ENCODE results near the gene MRPL37. TPM values are rescaled to one million over a fixed set of nuclear protein-coding genes. Genes with fewer than 3 reads are reported as not detected.

Gene MRPL37
- total and polyA plus RNA-seq, 2 donors: 29.5 to 62.0 TPM

DNA sequence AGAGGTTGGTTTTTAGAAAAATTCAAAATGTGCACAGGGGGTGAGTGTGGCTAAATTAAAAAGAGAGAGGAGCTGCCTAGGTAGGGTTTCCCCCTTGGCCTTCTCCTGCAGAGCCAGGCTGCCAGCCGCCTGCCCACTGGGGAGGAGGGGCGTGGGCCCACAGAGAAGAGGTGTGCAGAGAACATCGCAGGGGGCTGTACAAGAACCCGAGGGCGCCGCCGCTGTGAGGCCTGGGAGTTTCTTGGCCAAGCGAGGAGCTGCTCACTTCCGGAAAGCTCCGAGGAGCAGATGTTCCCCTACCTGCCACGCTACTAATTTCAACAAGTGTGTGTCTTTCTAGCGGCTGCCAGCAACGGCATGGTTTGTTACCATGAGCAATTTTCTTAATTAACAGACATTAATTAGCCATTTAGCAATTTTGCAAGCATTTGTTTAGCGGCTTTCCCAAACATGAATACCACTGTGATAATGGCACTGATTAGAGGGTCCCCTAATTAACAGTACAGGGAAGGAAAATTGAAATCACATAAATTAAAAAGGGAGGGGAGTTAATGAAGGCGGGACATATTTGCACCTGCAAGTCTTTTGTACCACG, 59.7 kb downstream of the MRPL37 start:
- Histone ChIP-seq H3K4me1 (ENCODE audit: control insufficient read depth in 2 of 2, insufficient read depth in 2 of 2, low read length in 2 of 2) (peaks cover 0 to 3% of the 10 kb centered on the region in 2 donors), H3K4me3 (ENCODE audit: low read length in 2 of 2) (no peak overlapping the region), H3K9me3 (ENCODE audit: control insufficient read depth in 2 of 2, insufficient read depth in 1 of 2, low read length in 1 of 2) (no peaks in the 10 kb centered on the region), H3K36me3 (ENCODE audit: control insufficient read depth in 2 of 2, insufficient read depth in 2 of 2, low read length in 1 of 2) (peaks cover 65 to 70% of the 10 kb centered on the region in 2 donors), H3K27me3 (ENCODE audit: control insufficient read depth in 2 of 2, insufficient read depth in 1 of 2, low read length in 1 of 2) (no peaks in the 10 kb centered on the region), H3K27ac (ENCODE audit: low read depth in 1 of 2, low read length in 1 of 2) (no peak overlapping the region)
- DNase-seq (ENCODE audit: low read depth in 6 of 9, low spot score in 9 of 9): no peak
- WGBS: 96% methylated on average over 16 of the region's 16 CpGs

- Histone ChIP-seq H3K36me3 (ENCODE audit: control insufficient read depth in 2 of 2, insufficient read depth in 2 of 2, low read length in 1 of 2) (peaks cover 67 to 68% of the 10 kb centered on the region in 2 donors), H3K4me3 (ENCODE audit: low read length in 2 of 2) (no peak overlapping the region), H3K4me1 (ENCODE audit: control insufficient read depth in 2 of 2, insufficient read depth in 2 of 2, low read length in 2 of 2) (peaks cover 0 to 3% of the 10 kb centered on the region in 2 donors), H3K27ac (ENCODE audit: low read depth in 1 of 2, low read length in 1 of 2) (no peak overlapping the region), H3K9me3 (ENCODE audit: control insufficient read depth in 2 of 2, insufficient read depth in 1 of 2, low read length in 1 of 2) (no peaks in the 10 kb centered on the region), H3K27me3 (ENCODE audit: control insufficient read depth in 2 of 2, insufficient read depth in 1 of 2, low read length in 1 of 2) (no peaks in the 10 kb centered on the region)
- DNase-seq (ENCODE audit: low read depth in 6 of 9, low spot score in 9 of 9): no peak
- 95% methylated on average over 10 of the region's 10 CpGs for WGBS
Observed at GRCh38 chr1:54260810-54261209, 60.8 kb downstream of the MRPL37 start.

- peaks cover 68 to 71% of the 10 kb centered on the region in 2 donors for H3K36me3 ChIP-seq (ENCODE audit: control insufficient read depth in 2 of 2, insufficient read depth in 2 of 2, low read length in 1 of 2)
Observed at GRCh38 chr1:54262244-54262643, 62.3 kb downstream of the MRPL37 start.

GRCh38 chr1:54263601-54264226, 63.7 kb downstream of the MRPL37 start:
- 87% methylated on average over 6 of the region's 6 CpGs for WGBS
- Histone ChIP-seq H3K9me3 (ENCODE audit: control insufficient read depth in 2 of 2, insufficient read depth in 1 of 2, low read length in 1 of 2) (no peaks in the 10 kb centered on the region), H3K27me3 (ENCODE audit: control insufficient read depth in 2 of 2, insufficient read depth in 1 of 2, low read length in 1 of 2) (no peaks in the 10 kb centered on the region), H3K36me3 (ENCODE audit: control insufficient read depth in 2 of 2, insufficient read depth in 2 of 2, low read length in 1 of 2) (peaks cover 60 to 69% of the 10 kb centered on the region in 2 donors), H3K4me3 (ENCODE audit: low read length in 2 of 2) (no peak overlapping the region), H3K27ac (ENCODE audit: low read depth in 1 of 2, low read length in 1 of 2) (no peak overlapping the region), H3K4me1 (ENCODE audit: control insufficient read depth in 2 of 2, insufficient read depth in 2 of 2, low read length in 2 of 2) (peaks cover 0 to 5% of the 10 kb centered on the region in 2 donors)
- no peak for DNase-seq (ENCODE audit: low read depth in 6 of 9, low spot score in 9 of 9)

More at GRCh38 chr1:54262244-54262643, 62.3 kb downstream of the MRPL37 start:
- Histone ChIP-seq H3K4me1 (ENCODE audit: control insufficient read depth in 2 of 2, insufficient read depth in 2 of 2, low read length in 2 of 2) (peaks cover 0 to 4% of the 10 kb centered on the region in 2 donors), H3K4me3 (ENCODE audit: low read length in 2 of 2) (no peak overlapping the region), H3K27ac (ENCODE audit: low read depth in 1 of 2, low read length in 1 of 2) (no peak overlapping the region), H3K27me3 (ENCODE audit: control insufficient read depth in 2 of 2, insufficient read depth in 1 of 2, low read length in 1 of 2) (no peaks in the 10 kb centered on the region), H3K9me3 (ENCODE audit: control insufficient read depth in 2 of 2, insufficient read depth in 1 of 2, low read length in 1 of 2) (no peaks in the 10 kb centered on the region)
- WGBS: 97% methylated on average over 7 of the region's 7 CpGs
- DNase-seq (ENCODE audit: low read depth in 6 of 9, low spot score in 9 of 9): no peak

- Histone ChIP-seq H3K27ac (ENCODE audit: low read depth in 1 of 2, low read length in 1 of 2) (no peak overlapping the region), H3K4me3 (ENCODE audit: low read length in 2 of 2) (no peak overlapping the region), H3K9me3 (ENCODE audit: control insufficient read depth in 2 of 2, insufficient read depth in 1 of 2, low read length in 1 of 2) (no peaks in the 10 kb centered on the region), H3K36me3 (ENCODE audit: control insufficient read depth in 2 of 2, insufficient read depth in 2 of 2, low read length in 1 of 2) (peaks cover 53 to 73% of the 10 kb centered on the region in 2 donors), H3K27me3 (ENCODE audit: control insufficient read depth in 2 of 2, insufficient read depth in 1 of 2, low read length in 1 of 2) (no peaks in the 10 kb centered on the region), H3K4me1 (ENCODE audit: control insufficient read depth in 2 of 2, insufficient read depth in 2 of 2, low read length in 2 of 2) (peaks cover 0 to 13% of the 10 kb centered on the region in 2 donors)
- DNase-seq (ENCODE audit: low read depth in 6 of 9, low spot score in 9 of 9): no peak
- 97% methylated on average over 8 of the region's 8 CpGs for WGBS
Observed at GRCh38 chr1:54265126-54265525, 65.2 kb downstream of the MRPL37 start.

DNA sequence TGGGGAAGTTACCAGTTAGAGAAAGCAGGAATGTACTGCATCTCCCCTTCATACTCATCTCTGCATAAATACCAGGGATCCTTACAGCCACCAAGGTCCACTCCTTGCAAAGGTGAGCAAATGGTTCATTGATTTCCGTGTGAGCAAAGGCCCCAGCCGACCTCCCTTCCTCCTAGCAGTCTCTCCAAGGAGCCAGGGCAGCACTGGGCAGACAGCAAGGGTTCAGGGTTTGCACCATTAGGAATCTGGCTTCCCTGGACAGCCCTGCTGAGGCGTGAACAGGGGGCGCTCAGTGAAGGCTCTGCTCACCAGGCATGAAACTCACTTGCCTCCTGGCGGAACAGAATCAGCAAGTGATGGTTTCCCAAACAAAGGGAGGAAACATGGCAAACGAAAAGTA, 65.7 kb downstream of the MRPL37 start:
- no peak for DNase-seq (ENCODE audit: low read depth in 6 of 9, low spot score in 9 of 9)
- H3K4me1 ChIP-seq (ENCODE audit: control insufficient read depth in 2 of 2, insufficient read depth in 2 of 2, low read length in 2 of 2): peaks cover 0 to 13% of the 10 kb centered on the region in 2 donors
- H3K27ac ChIP-seq (ENCODE audit: low read depth in 1 of 2, low read length in 1 of 2): no peak overlapping the region
- WGBS: 97% methylated on average over 6 of the region's 6 CpGs
- H3K4me3 ChIP-seq (ENCODE audit: low read length in 2 of 2): no peak overlapping the region
- no peaks in the 10 kb centered on the region for H3K9me3 ChIP-seq (ENCODE audit: control insufficient read depth in 2 of 2, insufficient read depth in 1 of 2, low read length in 1 of 2)
- H3K27me3 ChIP-seq (ENCODE audit: control insufficient read depth in 2 of 2, insufficient read depth in 1 of 2, low read length in 1 of 2): no peaks in the 10 kb centered on the region
- H3K36me3 ChIP-seq (ENCODE audit: control insufficient read depth in 2 of 2, insufficient read depth in 2 of 2, low read length in 1 of 2): peaks cover 53 to 74% of the 10 kb centered on the region in 2 donors

DNA sequence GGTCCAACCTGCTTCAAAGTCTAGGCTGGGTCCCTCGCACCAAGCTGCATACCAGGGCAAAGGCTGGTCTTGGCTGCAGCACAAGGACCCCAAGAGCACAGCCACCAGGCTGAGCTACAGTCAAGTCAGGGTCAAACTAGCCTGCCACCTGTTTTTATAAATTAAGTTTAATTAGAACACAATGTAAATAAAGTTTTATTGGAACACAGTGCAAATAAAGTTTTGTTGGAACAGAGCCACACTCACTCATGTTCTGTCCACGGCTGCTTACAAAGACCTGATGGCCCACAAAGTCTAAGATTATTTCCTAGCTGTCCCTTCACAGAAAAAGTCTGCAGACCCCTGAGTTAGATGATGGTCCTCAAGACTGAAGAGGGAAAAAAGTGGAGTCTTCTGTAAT, 66.2 kb downstream of the MRPL37 start:
- Histone ChIP-seq H3K36me3 (ENCODE audit: control insufficient read depth in 2 of 2, insufficient read depth in 2 of 2, low read length in 1 of 2) (peaks cover 53 to 75% of the 10 kb centered on the region in 2 donors), H3K27me3 (ENCODE audit: control insufficient read depth in 2 of 2, insufficient read depth in 1 of 2, low read length in 1 of 2) (no peaks in the 10 kb centered on the region), H3K4me3 (ENCODE audit: low read length in 2 of 2) (no peak overlapping the region), H3K27ac (ENCODE audit: low read depth in 1 of 2, low read length in 1 of 2) (no peak overlapping the region), H3K9me3 (ENCODE audit: control insufficient read depth in 2 of 2, insufficient read depth in 1 of 2, low read length in 1 of 2) (no peaks in the 10 kb centered on the region), H3K4me1 (ENCODE audit: control insufficient read depth in 2 of 2, insufficient read depth in 2 of 2, low read length in 2 of 2) (peaks cover 0 to 13% of the 10 kb centered on the region in 2 donors)
- WGBS: 97% methylated on average over 2 of the region's 2 CpGs
- no peak for DNase-seq (ENCODE audit: low read depth in 6 of 9, low spot score in 9 of 9)

DNA sequence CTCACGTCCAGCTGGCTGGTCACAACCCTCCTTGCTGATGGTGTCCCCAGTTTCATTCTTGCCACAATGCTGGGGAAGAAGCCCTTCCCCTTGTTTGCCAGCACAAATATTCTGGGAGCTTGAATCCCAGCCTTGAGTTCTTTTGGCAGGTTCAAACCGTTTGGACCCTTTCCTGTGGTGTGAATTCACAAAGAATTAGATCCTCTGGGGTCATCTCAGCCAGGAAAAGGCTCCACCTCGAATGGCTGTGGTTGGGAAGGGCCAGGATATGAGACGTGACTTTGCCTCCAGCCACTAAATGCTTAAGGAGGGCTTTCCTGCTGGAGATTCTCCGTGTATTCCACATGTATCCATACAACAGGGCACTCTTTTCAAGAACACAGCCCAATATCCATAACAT, 66.9 kb downstream of the MRPL37 start:
- H3K36me3 ChIP-seq (ENCODE audit: control insufficient read depth in 2 of 2, insufficient read depth in 2 of 2, low read length in 1 of 2): peaks cover 49 to 74% of the 10 kb centered on the region in 2 donors
- no peaks in the 10 kb centered on the region for H3K27me3 ChIP-seq (ENCODE audit: control insufficient read depth in 2 of 2, insufficient read depth in 1 of 2, low read length in 1 of 2)
- no peak for DNase-seq (ENCODE audit: low read depth in 6 of 9, low spot score in 9 of 9)
- no peak overlapping the region for H3K4me3 ChIP-seq (ENCODE audit: low read length in 2 of 2)
- H3K4me1 ChIP-seq (ENCODE audit: control insufficient read depth in 2 of 2, insufficient read depth in 2 of 2, low read length in 2 of 2): peaks cover 0 to 13% of the 10 kb centered on the region in 2 donors
- H3K27ac ChIP-seq (ENCODE audit: low read depth in 1 of 2, low read length in 1 of 2): no peak overlapping the region
- WGBS: 91% methylated on average over 5 of the region's 5 CpGs
- H3K9me3 ChIP-seq (ENCODE audit: control insufficient read depth in 2 of 2, insufficient read depth in 1 of 2, low read length in 1 of 2): no peaks in the 10 kb centered on the region
